Suprapubic skin (tissue), 3 donors: ENCODE data around the gene PKLR.

ENCODE experiments used
- POLR2A ChIP-seq, 2 donors: fragments of 450-650 bp; IDR thresholded peaks; one replicate each; pipeline ENCODE4 v1.6.1; 2017; ENCODE audit warnings: antibody characterized with exemption in 2 of 2, mild to moderate bottlenecking in 2 of 2, moderate library complexity in 2 of 2
- TF ChIP-seq, protein P1 (sequence below), 2 donors: fragments of 200-600 bp in 1 of 2; fragments of 450-650 bp in 1 of 2; sonication (generic) in 1 of 2; IDR thresholded peaks; one replicate each; pipeline ENCODE4 v1.5.1; 2016 to 2019; ENCODE audit warnings: antibody characterized with exemption in 2 of 2, mild to moderate bottlenecking in 1 of 2, moderate library complexity in 1 of 2

DNA sequence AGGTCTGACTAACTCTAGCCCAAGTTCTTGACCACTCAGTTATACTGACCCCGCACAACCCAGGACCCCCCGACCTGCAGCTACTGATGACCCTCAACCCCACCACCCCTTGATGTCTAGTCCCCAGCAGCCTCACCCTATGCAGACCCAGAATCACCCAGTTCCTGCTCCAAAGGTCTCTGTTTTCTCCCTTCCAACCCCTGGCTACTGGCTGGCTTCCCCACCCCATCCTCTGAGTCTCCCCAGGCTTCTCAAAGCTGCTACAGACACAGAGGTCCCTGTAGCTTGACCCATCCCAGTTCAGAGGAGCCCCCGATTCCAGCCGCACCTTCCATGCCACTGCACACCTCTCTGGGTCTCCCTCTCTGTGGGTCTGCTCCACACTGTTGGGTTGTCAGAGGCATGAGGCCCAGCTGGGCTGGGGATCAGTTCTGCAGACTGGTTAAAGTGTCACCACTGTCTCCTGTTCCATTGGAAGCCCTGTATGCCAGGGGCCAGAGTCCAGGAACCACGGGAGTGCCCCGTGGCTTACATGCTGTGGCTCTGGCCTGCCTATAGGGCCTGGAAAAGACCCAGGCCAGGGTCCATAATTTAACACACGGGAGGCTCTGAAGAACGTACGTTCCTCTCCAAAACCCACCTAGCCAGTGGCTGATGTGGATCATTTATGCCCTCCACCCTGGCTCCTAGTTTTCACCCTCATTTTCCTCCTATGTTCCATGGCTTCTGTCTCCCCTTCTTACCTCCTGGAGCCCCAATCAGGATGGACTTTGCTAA, 497 bp downstream of the PKLR start:
- TF ChIP-seq, protein P1, sequence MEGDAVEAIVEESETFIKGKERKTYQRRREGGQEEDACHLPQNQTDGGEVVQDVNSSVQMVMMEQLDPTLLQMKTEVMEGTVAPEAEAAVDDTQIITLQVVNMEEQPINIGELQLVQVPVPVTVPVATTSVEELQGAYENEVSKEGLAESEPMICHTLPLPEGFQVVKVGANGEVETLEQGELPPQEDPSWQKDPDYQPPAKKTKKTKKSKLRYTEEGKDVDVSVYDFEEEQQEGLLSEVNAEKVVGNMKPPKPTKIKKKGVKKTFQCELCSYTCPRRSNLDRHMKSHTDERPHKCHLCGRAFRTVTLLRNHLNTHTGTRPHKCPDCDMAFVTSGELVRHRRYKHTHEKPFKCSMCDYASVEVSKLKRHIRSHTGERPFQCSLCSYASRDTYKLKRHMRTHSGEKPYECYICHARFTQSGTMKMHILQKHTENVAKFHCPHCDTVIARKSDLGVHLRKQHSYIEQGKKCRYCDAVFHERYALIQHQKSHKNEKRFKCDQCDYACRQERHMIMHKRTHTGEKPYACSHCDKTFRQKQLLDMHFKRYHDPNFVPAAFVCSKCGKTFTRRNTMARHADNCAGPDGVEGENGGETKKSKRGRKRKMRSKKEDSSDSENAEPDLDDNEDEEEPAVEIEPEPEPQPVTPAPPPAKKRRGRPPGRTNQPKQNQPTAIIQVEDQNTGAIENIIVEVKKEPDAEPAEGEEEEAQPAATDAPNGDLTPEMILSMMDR (IDR thresholded peaks at IDR 0.05), result no peak
- no peak for TF ChIP-seq POLR2A (IDR thresholded peaks at IDR 0.05)
